SK-N-SH (cell line): Measurements from ENCODE around the gene TSPAN10. TPM values are rescaled to one million over a fixed set of nuclear protein-coding genes. Genes with fewer than 3 reads are reported as not detected.

Experiments used
- CTCF ChIA-PET: fragments of 300-600, 350-600 bp; formaldehyde crosslinking; extraction: SDS; loops from one replicate; lab custom pipeline; 2021; lab: Yijun Ruan, JAX
- POLR2A ChIA-PET: fragments of 350-600 bp; sonication (Branson Sonifier 250); formaldehyde crosslinking; extraction: SDS; loops from one replicate; lab custom pipeline; 2020; ENCODE audit warnings: antibody characterized with exemption, inconsistent platforms; lab: Yijun Ruan, JAX
- DNase-seq: peaks from one replicate; pipeline ENCODE4 v3.0.0; 2012
- H2AFZ ChIP-seq: fragments of 200-600 bp; sonication (generic); 2 replicates; pipeline ENCODE4 v1.8.1; 2016; ENCODE audit warnings: antibody characterized with exemption, mild to moderate bottlenecking, low read depth
- H3F3A ChIP-seq: fragments of 200-600 bp; sonication (generic); replicated peaks from 2 replicates; pipeline ENCODE3; 2016; ENCODE audit warnings: antibody characterized with exemption, mild to moderate bottlenecking; ENCODE audit not compliant: insufficient read depth
- H3K27ac ChIP-seq, 2 experiments: fragments of 200-500 bp in 1 of 2; fragments of 200-600 bp in 1 of 2; sonication (Bioruptor generic) in 1 of 2; sonication (generic), shearing (Covaris generic) in 1 of 2; 2 replicates each; pipeline versions ENCODE4 v1.5.1 to v1.6.1; 2014 to 2016; ENCODE audit warnings: low read depth in 2 of 2, inconsistent platforms in 1 of 2, low read length in 1 of 2, mild to moderate bottlenecking in 1 of 2, mixed read lengths in 1 of 2
- H3K27me3 ChIP-seq: fragments of 200-600 bp; sonication (generic), shearing (Covaris generic); 2 replicates; pipeline ENCODE4 v1.6.1; 2016; ENCODE audit warnings: mixed run types; ENCODE audit not compliant: insufficient read depth
- H3K36me3 ChIP-seq, 2 experiments: fragments of 200-500 bp in 1 of 2; fragments of 200-600 bp in 1 of 2; sonication (Bioruptor generic) in 1 of 2; sonication (generic) in 1 of 2; replicated peaks in 1 of 2; 2 replicates each; pipeline versions ENCODE3 to v1.5.1; 2014 to 2016; ENCODE audit warnings: low read length in 1 of 2, mild to moderate bottlenecking in 1 of 2; ENCODE audit not compliant: insufficient read depth in 2 of 2, control insufficient read depth in 1 of 2
- H3K4me1 ChIP-seq, 2 experiments: fragments of 200-500 bp in 1 of 2; fragments of 200-600 bp in 1 of 2; sonication (Bioruptor generic) in 1 of 2; sonication (generic), shearing (Covaris generic) in 1 of 2; 2 replicates each; pipeline versions ENCODE4 v1.5.1 to v1.6.1; 2014 to 2016; ENCODE audit warnings: low read depth in 1 of 2, low read length in 1 of 2, mixed run types in 1 of 2; ENCODE audit not compliant: insufficient read depth in 2 of 2, control insufficient read depth in 1 of 2
- H3K4me2 ChIP-seq: fragments of 200-600 bp; sonication (generic), shearing (Covaris generic); 2 replicates; pipeline ENCODE4 v1.6.1; 2017; ENCODE audit warnings: mixed run types
- H3K4me3 ChIP-seq, 2 experiments: fragments of 200-500 bp in 1 of 2; fragments of 200-600 bp in 1 of 2; sonication (Bioruptor generic) in 1 of 2; sonication (generic), shearing (Covaris generic) in 1 of 2; 2 replicates each; pipeline versions ENCODE4 v1.5.1 to v1.8.1; 2014 to 2016; ENCODE audit warnings: low read depth in 2 of 2, inconsistent platforms in 1 of 2, low read length in 1 of 2, mild to moderate bottlenecking in 1 of 2, mixed read lengths in 1 of 2, moderate library complexity in 1 of 2
- H3K79me2 ChIP-seq: fragments of 200-600 bp; sonication (generic); 2 replicates; pipeline ENCODE4 v1.8.1; 2017; ENCODE audit warnings: mild to moderate bottlenecking; ENCODE audit not compliant: insufficient read depth
- H3K9ac ChIP-seq: fragments of 200-600 bp; sonication (generic); 2 replicates; pipeline ENCODE4 v1.6.1; 2017; ENCODE audit warnings: mixed run types
- H3K9me2 ChIP-seq: fragments of 200-600 bp; sonication (generic); 2 replicates; pipeline ENCODE4 v1.6.1; 2017; ENCODE audit warnings: mixed run types
- H3K9me3 ChIP-seq: fragments of 200-600 bp; sonication (generic); 2 replicates; pipeline ENCODE4 v1.6.1; 2017; ENCODE audit warnings: mixed run types, mild to moderate bottlenecking, moderate library complexity
- H4K20me1 ChIP-seq: fragments of 200-600 bp; sonication (generic); 2 replicates; pipeline ENCODE4 v1.6.1; 2017; ENCODE audit warnings: mild to moderate bottlenecking, mixed run types; ENCODE audit not compliant: insufficient read depth
- EP300 ChIP-seq, 2 experiments: IDR thresholded peaks; 2 replicates each; pipeline versions ENCODE4 v1.4.0 to v1.6.1; 2012; ENCODE audit warnings: borderline replicate concordance in 1 of 2, low read depth in 1 of 2, low read length in 1 of 2
- FOSL2 ChIP-seq: IDR thresholded peaks from 2 replicates; pipeline ENCODE4 v1.4.0; 2012; ENCODE audit warnings: low read depth, mild to moderate bottlenecking, moderate library complexity, borderline replicate concordance
- FOXJ3 ChIP-seq: sonication (generic); formaldehyde crosslinking; IDR thresholded peaks from 2 replicates; pipeline ENCODE4 v1.5.1; 2020; ENCODE audit warnings: mild to moderate bottlenecking, missing genetic modification reagents
- GABPA ChIP-seq: IDR thresholded peaks from 2 replicates; pipeline ENCODE4 v1.4.0; 2012; ENCODE audit warnings: low read depth, mild to moderate bottlenecking
- GATA2 ChIP-seq: sonication (generic); formaldehyde crosslinking; IDR thresholded peaks from 2 replicates; pipeline ENCODE4 v1.5.0; 2020; ENCODE audit warnings: mild to moderate bottlenecking, missing genetic modification reagents
- JUND ChIP-seq: IDR thresholded peaks from 2 replicates; pipeline ENCODE4 v1.4.0; 2012
- NFIC ChIP-seq: IDR thresholded peaks from 2 replicates; pipeline ENCODE4 v1.4.0; 2012; ENCODE audit warnings: borderline replicate concordance
- RAD21 ChIP-seq: IDR thresholded peaks from 2 replicates; pipeline ENCODE4 v1.6.1; 2012; ENCODE audit warnings: mild to moderate bottlenecking, low read length
- RCOR1 ChIP-seq: fragments of 150-350 bp; IDR thresholded peaks from 2 replicates; pipeline ENCODE4 v1.6.1; 2017; ENCODE audit warnings: antibody characterized with exemption, low read length
- RFX5 ChIP-seq: IDR thresholded peaks from 2 replicates; pipeline ENCODE4 v1.6.1; 2012; ENCODE audit warnings: mild to moderate bottlenecking, improper control_type of control experiment, low read length
- RXRA ChIP-seq: IDR thresholded peaks from 2 replicates; pipeline ENCODE4 v1.4.0; 2012; ENCODE audit warnings: low read depth, mild to moderate bottlenecking, borderline replicate concordance
- TCF12 ChIP-seq: IDR thresholded peaks from 2 replicates; pipeline ENCODE4 v1.4.0; 2012
- TEAD4 ChIP-seq: IDR thresholded peaks from 2 replicates; pipeline ENCODE4 v1.4.0; 2012; ENCODE audit warnings: mild to moderate bottlenecking, borderline replicate concordance; ENCODE audit not compliant: insufficient read depth
- YY1 ChIP-seq: IDR thresholded peaks from 2 replicates; pipeline ENCODE4 v1.4.0; 2012; ENCODE audit warnings: low read depth, mild to moderate bottlenecking
- WGBS: methylation state at CpG from one replicate; pipeline ENCODE4 v1.1.6; 2017; ENCODE audit warnings: low lambda C conversion rate; 5-methylcytosine and 5-hydroxymethylcytosine counted together
- polyA plus RNA-seq, 3 experiments: library from polyadenylated mRNA; depleted of rRNA; stranded (reverse); fragments of >200 nt; gene quantifications; 2 replicates each; pipeline ENCODE4 v1.2.3, GENCODE V29; 2012
- TF ChIP-seq, protein P1 (sequence below): fragments of 200-600 bp; sonication (generic); IDR thresholded peaks from 2 replicates; pipeline ENCODE4 v1.6.1; 2017; ENCODE audit warnings: antibody characterized with exemption, mild to moderate bottlenecking, moderate library complexity
- TF ChIP-seq, protein P2 (sequence below): fragments of 150-350 bp; IDR thresholded peaks from 2 replicates; pipeline ENCODE4 v1.6.1; 2016; ENCODE audit warnings: mild to moderate bottlenecking, low read depth, low read length
- TF ChIP-seq, protein P3 (sequence below): IDR thresholded peaks from 2 replicates; pipeline ENCODE4 v1.4.0; 2012; ENCODE audit warnings: low read depth
- TF ChIP-seq, protein P4 (sequence below): IDR thresholded peaks from 2 replicates; pipeline ENCODE4 v1.4.0; 2012; ENCODE audit warnings: low read depth, borderline replicate concordance
- TF ChIP-seq, protein P5 (sequence below): fragments of 150-350 bp; IDR thresholded peaks from 2 replicates; pipeline ENCODE4 v1.6.1; 2017; ENCODE audit warnings: antibody characterized with exemption, low read length, low read depth, borderline replicate concordance

Gene TSPAN10
- polyA plus RNA-seq, 1 of the 3 experiments (the other 2 are of a cell fraction), result 6.0 TPM

DNA sequence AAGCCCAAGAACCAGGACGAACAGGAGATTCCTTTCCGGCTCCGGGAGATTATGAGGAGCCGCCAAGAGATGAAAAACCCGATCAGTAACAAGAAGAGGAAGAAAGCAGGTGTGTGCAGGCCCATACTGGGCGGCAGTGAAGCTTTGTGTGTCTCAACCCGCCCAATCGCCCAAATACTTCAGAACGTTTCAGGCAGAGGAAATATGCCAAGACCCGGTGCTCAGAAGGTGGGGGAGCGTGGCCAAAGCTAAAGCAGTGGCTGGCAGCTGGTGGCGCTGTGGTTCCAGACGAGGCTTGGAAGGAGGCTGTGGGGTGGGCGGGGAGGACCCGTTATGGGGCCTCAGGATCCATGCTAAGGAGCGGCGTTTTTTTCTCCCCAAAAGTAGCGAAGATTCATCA, 30.8 kb downstream of the TSPAN10 start:
- no peaks in the 10 kb centered on the region for H3K9me3 ChIP-seq
- no peaks in the 10 kb centered on the region for H3K27me3 ChIP-seq
- no peak overlapping the region for H3K27ac ChIP-seq
- H3K79me2 ChIP-seq, result peaks cover 67% of the 10 kb centered on the region
- H3K9ac ChIP-seq, result no peak overlapping the region; the same call in 1 of the 2 replicates
- peak overlapping the region; percentile 92 for H3K4me2 ChIP-seq
- peaks cover 18 to 22% of the 10 kb centered on the region in 2 experiments; a peak in 3 of 4 replicates for H3K4me1 ChIP-seq
- CTCF ChIA-PET, result interaction anchor here (0.6 to 2.8 kb wide), 2 partner anchors 16 to 35 kb away, joined by 3 to 8 read pairs; partner anchors contain the start of genes ARL16, HGS and MRPL12
- TF ChIP-seq TCF12, result no peak
- TF ChIP-seq, protein P1, sequence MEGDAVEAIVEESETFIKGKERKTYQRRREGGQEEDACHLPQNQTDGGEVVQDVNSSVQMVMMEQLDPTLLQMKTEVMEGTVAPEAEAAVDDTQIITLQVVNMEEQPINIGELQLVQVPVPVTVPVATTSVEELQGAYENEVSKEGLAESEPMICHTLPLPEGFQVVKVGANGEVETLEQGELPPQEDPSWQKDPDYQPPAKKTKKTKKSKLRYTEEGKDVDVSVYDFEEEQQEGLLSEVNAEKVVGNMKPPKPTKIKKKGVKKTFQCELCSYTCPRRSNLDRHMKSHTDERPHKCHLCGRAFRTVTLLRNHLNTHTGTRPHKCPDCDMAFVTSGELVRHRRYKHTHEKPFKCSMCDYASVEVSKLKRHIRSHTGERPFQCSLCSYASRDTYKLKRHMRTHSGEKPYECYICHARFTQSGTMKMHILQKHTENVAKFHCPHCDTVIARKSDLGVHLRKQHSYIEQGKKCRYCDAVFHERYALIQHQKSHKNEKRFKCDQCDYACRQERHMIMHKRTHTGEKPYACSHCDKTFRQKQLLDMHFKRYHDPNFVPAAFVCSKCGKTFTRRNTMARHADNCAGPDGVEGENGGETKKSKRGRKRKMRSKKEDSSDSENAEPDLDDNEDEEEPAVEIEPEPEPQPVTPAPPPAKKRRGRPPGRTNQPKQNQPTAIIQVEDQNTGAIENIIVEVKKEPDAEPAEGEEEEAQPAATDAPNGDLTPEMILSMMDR, result peak; percentile 21; the same call in 1 of the 2 replicates
- POLR2A ChIA-PET, result interaction anchor here (0.6 to 0.7 kb wide), 3 partner anchors 29 to 154 kb away, joined by 4 to 6 read pairs (median 4); partner anchors contain the start of gene MRPL12
- peak; percentile 55 for DNase-seq
- H3K36me3 ChIP-seq, result peaks cover 40 to 41% of the 10 kb centered on the region in 2 experiments
- no peaks in the 10 kb centered on the region for H4K20me1 ChIP-seq
- WGBS, result 89% methylated on average over 18 of the region's 18 CpGs
- no peaks in the 10 kb centered on the region for H3K9me2 ChIP-seq
- H2AFZ ChIP-seq, result no peak overlapping the region
- peak overlapping the region; percentile 74 to 96; a peak in 3 of 4 replicates for H3K4me3 ChIP-seq
- peaks cover 4% of the 10 kb centered on the region for H3F3A ChIP-seq

DNA sequence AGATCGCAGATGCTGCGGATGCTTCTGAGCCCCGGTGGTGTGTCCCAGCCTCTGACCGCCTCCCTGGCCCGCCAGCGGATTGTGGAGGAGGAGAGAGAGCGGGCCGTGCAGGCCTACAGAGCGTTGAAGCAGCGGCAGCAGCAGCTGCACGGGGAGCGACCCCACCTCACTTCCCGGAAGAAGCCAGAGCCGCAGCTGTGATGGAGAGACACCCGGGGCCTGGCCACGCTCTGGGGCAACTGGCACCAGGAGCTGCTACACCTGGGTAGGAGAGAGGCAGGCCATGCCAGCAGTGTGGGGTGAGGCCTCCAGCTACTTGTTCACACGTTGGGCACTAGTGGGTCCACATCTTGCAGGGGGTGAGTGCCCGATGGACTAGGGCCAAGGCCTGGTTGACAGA, 35.5 kb downstream of the TSPAN10 start:
- peaks cover 9 to 10% of the 10 kb centered on the region in 2 experiments; a peak in 3 of 4 replicates for H3K4me1 ChIP-seq
- ChIA-PET CTCF (interaction anchor here (1.7 to 2.3 kb wide), 3 partner anchors 10 to 71 kb away, joined by 4 to 8 read pairs (median 5); no protein-coding TSS in a partner anchor), POLR2A (no interaction called here)
- no peaks in the 10 kb centered on the region for H3K9me2 ChIP-seq
- peaks cover 23% of the 10 kb centered on the region for H3F3A ChIP-seq
- H2AFZ ChIP-seq, result no peak overlapping the region
- H3K79me2 ChIP-seq, result peaks cover 45% of the 10 kb centered on the region
- H4K20me1 ChIP-seq, result peaks cover 5% of the 10 kb centered on the region; the same call in 1 of the 2 replicates
- TF ChIP-seq, protein P1, result no peak
- no peak for TF ChIP-seq TEAD4
- TF ChIP-seq, protein P2, sequence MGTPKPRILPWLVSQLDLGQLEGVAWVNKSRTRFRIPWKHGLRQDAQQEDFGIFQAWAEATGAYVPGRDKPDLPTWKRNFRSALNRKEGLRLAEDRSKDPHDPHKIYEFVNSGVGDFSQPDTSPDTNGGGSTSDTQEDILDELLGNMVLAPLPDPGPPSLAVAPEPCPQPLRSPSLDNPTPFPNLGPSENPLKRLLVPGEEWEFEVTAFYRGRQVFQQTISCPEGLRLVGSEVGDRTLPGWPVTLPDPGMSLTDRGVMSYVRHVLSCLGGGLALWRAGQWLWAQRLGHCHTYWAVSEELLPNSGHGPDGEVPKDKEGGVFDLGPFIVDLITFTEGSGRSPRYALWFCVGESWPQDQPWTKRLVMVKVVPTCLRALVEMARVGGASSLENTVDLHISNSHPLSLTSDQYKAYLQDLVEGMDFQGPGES, result no peak
- TF ChIP-seq, protein P3, sequence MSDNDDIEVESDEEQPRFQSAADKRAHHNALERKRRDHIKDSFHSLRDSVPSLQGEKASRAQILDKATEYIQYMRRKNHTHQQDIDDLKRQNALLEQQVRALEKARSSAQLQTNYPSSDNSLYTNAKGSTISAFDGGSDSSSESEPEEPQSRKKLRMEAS, result no peak
- no peak for TF ChIP-seq JUND
- TF ChIP-seq NFIC, result no peak
- no peak for TF ChIP-seq RFX5
- TF ChIP-seq GATA2 (CRISPR knock-in tag), result no peak
- TF ChIP-seq, protein P4, sequence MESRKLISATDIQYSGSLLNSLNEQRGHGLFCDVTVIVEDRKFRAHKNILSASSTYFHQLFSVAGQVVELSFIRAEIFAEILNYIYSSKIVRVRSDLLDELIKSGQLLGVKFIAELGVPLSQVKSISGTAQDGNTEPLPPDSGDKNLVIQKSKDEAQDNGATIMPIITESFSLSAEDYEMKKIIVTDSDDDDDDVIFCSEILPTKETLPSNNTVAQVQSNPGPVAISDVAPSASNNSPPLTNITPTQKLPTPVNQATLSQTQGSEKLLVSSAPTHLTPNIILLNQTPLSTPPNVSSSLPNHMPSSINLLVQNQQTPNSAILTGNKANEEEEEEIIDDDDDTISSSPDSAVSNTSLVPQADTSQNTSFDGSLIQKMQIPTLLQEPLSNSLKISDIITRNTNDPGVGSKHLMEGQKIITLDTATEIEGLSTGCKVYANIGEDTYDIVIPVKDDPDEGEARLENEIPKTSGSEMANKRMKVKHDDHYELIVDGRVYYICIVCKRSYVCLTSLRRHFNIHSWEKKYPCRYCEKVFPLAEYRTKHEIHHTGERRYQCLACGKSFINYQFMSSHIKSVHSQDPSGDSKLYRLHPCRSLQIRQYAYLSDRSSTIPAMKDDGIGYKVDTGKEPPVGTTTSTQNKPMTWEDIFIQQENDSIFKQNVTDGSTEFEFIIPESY, result no peak
- TF ChIP-seq RXRA, result no peak
- no peak for TF ChIP-seq EP300 (IDR thresholded peaks at IDR 0.05; ENCODE audit: borderline replicate concordance in 1 of 2, low read depth in 1 of 2, low read length in 1 of 2)
- TF ChIP-seq FOSL2, result no peak
- TF ChIP-seq TCF12, result no peak
- TF ChIP-seq YY1, result no peak
- TF ChIP-seq RCOR1, result no peak
- TF ChIP-seq GABPA, result no peak
- TF ChIP-seq, protein P5, sequence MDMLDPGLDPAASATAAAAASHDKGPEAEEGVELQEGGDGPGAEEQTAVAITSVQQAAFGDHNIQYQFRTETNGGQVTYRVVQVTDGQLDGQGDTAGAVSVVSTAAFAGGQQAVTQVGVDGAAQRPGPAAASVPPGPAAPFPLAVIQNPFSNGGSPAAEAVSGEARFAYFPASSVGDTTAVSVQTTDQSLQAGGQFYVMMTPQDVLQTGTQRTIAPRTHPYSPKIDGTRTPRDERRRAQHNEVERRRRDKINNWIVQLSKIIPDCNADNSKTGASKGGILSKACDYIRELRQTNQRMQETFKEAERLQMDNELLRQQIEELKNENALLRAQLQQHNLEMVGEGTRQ, result no peak
- no peak for TF ChIP-seq RAD21
- TF ChIP-seq FOXJ3 (CRISPR knock-in tag), result no peak
- TF ChIP-seq, all 33 proteins: peak for 0
- H3K27ac ChIP-seq, result no peak overlapping the region
- 86% methylated on average over 17 of the region's 18 CpGs for WGBS
- H3K4me2 ChIP-seq, result no peak overlapping the region
- H3K9ac ChIP-seq, result no peak overlapping the region
- H3K27me3 ChIP-seq, result no peaks in the 10 kb centered on the region
- H3K9me3 ChIP-seq, result no peaks in the 10 kb centered on the region
- DNase-seq, result no peak
- H3K4me3 ChIP-seq, result no peak overlapping the region
- H3K36me3 ChIP-seq, result peaks cover 37 to 55% of the 10 kb centered on the region in 2 experiments
